AG10803 (cell line): Measurements from ENCODE around the gene GET3.

Experiments used
- DNase-seq: peaks from one replicate; pipeline ENCODE4 v3.0.0; 2010; ENCODE audit warnings: low read depth
- H3K4me3 ChIP-seq: 2 replicates; pipeline ENCODE4 v1.5.1; 2011; ENCODE audit warnings: mild to moderate bottlenecking, low read length, control low read depth
- CTCF ChIP-seq: conservative IDR thresholded peaks from 2 replicates; pipeline ENCODE4 v1.5.1; 2011; ENCODE audit warnings: mild to moderate bottlenecking, low read length, control low read depth, inconsistent platforms

Gene GET3

GRCh38 chr19:12782424-12783290 is 45.4 kb downstream of the GET3 start:
- peak; percentile 83 for DNase-seq
- no peak for TF ChIP-seq CTCF
- H3K4me3 ChIP-seq: peak overlapping the region; percentile 63

- H3K4me3 ChIP-seq: peak overlapping the region; percentile 63
- TF ChIP-seq CTCF: no peak
- no peak for DNase-seq
Observed at GRCh38 chr19:12783291-12783848, 46.1 kb downstream of the GET3 start.

- DNase-seq: no peak
- no peak for TF ChIP-seq CTCF
- H3K4me3 ChIP-seq: no peak overlapping the region
Observed at GRCh38 chr19:12783849-12784393, 46.6 kb downstream of the GET3 start.

DNA sequence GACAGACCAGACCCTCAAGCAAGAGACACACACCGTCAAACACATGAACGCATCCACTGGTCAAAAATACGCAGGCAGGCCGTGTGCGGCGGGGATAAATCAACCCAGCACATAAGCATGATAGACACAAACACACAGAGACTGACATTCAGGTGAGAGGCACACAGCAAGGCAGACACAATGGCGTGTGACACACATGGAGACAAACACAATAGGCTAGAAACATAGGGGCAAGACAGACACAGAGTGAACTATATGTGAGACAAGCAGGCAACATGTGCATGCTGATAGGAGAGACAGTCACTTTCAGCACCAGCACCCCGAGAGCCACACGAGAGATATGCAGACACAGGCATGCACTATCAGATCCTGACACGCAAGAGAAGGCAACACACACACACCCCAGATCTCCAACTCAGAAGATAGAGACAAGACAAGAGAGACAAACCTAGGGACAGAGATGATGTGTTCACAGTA is 47.1 kb downstream of the GET3 start:
- no peak overlapping the region for H3K4me3 ChIP-seq
- no peak for TF ChIP-seq CTCF

GRCh38 chr19:12784871-12785430 is 47.7 kb downstream of the GET3 start:
- no peak for TF ChIP-seq CTCF
- no peak overlapping the region for H3K4me3 ChIP-seq
- peak; percentile 46 for DNase-seq

More for the DNA sequence above, 47.1 kb downstream of the GET3 start:
- no peak for DNase-seq

GRCh38 chr19:12785431-12786031 is 48.2 kb downstream of the GET3 start:
- no peak overlapping the region for H3K4me3 ChIP-seq
- DNase-seq: no peak
- no peak for TF ChIP-seq CTCF
